Activated CD4-positive, alpha-beta T cell treated with anti-CD3 and anti-CD28 coated beads, Interleukin-2, amount 10 ng/mL, durations not matched to agents 24 days and 14 days (primary cell): ENCODE data around the gene SNAP29. TPM values are rescaled to one million over a fixed set of nuclear protein-coding genes. Genes with fewer than 3 reads are reported as not detected.
"Not testable (repeated sequence)": the region's sequence is repeated elsewhere in the genome, so short reads cannot be mapped to it uniquely, and the experiment has no call there.

Experiments
- DNase-seq: peaks from one replicate; pipeline ENCODE4 v3.0.0; 2022
- H3K27ac Mint-ChIP-seq: one replicate; pipeline ENCODE4 v1.8.0; 2022; ENCODE audit warnings: mild to moderate bottlenecking, mixed read lengths
- H3K27me3 Mint-ChIP-seq: one replicate; pipeline ENCODE4 v1.8.0; 2022; ENCODE audit warnings: mixed read lengths
- H3K36me3 Mint-ChIP-seq: one replicate; pipeline ENCODE4 v1.8.0; 2022; ENCODE audit warnings: low read depth, mild to moderate bottlenecking, mixed read lengths
- H3K4me1 Mint-ChIP-seq: one replicate; pipeline ENCODE4 v1.8.0; 2021; ENCODE audit warnings: mixed read lengths
- H3K4me3 Mint-ChIP-seq: one replicate; pipeline ENCODE4 v1.8.0; 2022; ENCODE audit warnings: mild to moderate bottlenecking, moderate library complexity, mixed read lengths
- H3K9me3 Mint-ChIP-seq: one replicate; pipeline ENCODE4 v1.8.0; 2021; ENCODE audit warnings: mixed read lengths
- intact Hi-C: fragments of 100-400 bp; cut with micrococcal nuclease; formaldehyde crosslinking; loops from one replicate; pipeline ENCODE4 v1.15.1; 2023
- total RNA-seq: library from RNA; stranded (reverse); gene quantifications from 2 replicates; pipeline ENCODE4 v1.2.3, GENCODE V29; 2022

Gene SNAP29
- total RNA-seq, 1 donor from 2014 or later, result 24.3 TPM

GRCh38 chr22:20885557-20886323 lies 26.9 kb downstream of the SNAP29 start:
- H3K27ac Mint-ChIP-seq, result no peak overlapping the region

GRCh38 chr22:20887375-20887774 lies 28.6 kb downstream of the SNAP29 start:
- H3K4me1 Mint-ChIP-seq, result no peaks in the 10 kb centered on the region
- no peaks in the 10 kb centered on the region for H3K9me3 Mint-ChIP-seq
- DNase-seq, result no peak
- H3K27me3 Mint-ChIP-seq, result no peaks in the 10 kb centered on the region
- intact Hi-C loops, result no loop called here
- no peak overlapping the region for H3K4me3 Mint-ChIP-seq
- peaks cover 39% of the 10 kb centered on the region for H3K36me3 Mint-ChIP-seq
- H3K27ac Mint-ChIP-seq, result no peak overlapping the region

More at GRCh38 chr22:20885557-20886323, 26.9 kb downstream of the SNAP29 start:
- intact Hi-C loops, result no loop called here
- Mint-ChIP-seq H3K9me3 (no peaks in the 10 kb centered on the region), H3K4me3 (no peak overlapping the region), H3K36me3 (peaks cover 43% of the 10 kb centered on the region), H3K27me3 (no peaks in the 10 kb centered on the region), H3K4me1 (no peaks in the 10 kb centered on the region)
- DNase-seq, result peak; percentile 79

GRCh38 chr22:20889025-20889704 lies 30.4 kb downstream of the SNAP29 start:
- H3K4me1 Mint-ChIP-seq, result no peaks in the 10 kb centered on the region
- intact Hi-C loops, result no loop called here
- no peaks in the 10 kb centered on the region for H3K27me3 Mint-ChIP-seq
- H3K36me3 Mint-ChIP-seq, result peaks cover 31% of the 10 kb centered on the region
- DNase-seq, result no peak
- H3K27ac Mint-ChIP-seq, result no peak overlapping the region
- H3K4me3 Mint-ChIP-seq, result no peak overlapping the region
- H3K9me3 Mint-ChIP-seq, result no peaks in the 10 kb centered on the region

- H3K36me3 Mint-ChIP-seq, result peaks cover 27% of the 10 kb centered on the region
- no peak for DNase-seq
- H3K4me3 Mint-ChIP-seq, result no peak overlapping the region
- H3K4me1 Mint-ChIP-seq, result no peaks in the 10 kb centered on the region
- H3K27ac Mint-ChIP-seq, result no peak overlapping the region
- H3K9me3 Mint-ChIP-seq, result no peaks in the 10 kb centered on the region
- intact Hi-C loops, result no loop called here
- H3K27me3 Mint-ChIP-seq, result no peaks in the 10 kb centered on the region
Measured at GRCh38 chr22:20889904-20890540, 31.2 kb downstream of the SNAP29 start.

GRCh38 chr22:20890975-20891374 lies 32.2 kb downstream of the SNAP29 start:
- intact Hi-C loops, result no loop called here

GRCh38 chr22:20897737-20898136 lies 38.9 kb downstream of the SNAP29 start:
- H3K4me1 Mint-ChIP-seq, H3K4me3 Mint-ChIP-seq, H3K27ac Mint-ChIP-seq, intact Hi-C loops, H3K9me3 Mint-ChIP-seq, H3K27me3 Mint-ChIP-seq, DNase-seq, H3K36me3 Mint-ChIP-seq: not testable (repeated sequence)

More at GRCh38 chr22:20890975-20891374, 32.2 kb downstream of the SNAP29 start:
- H3K36me3 Mint-ChIP-seq, result peaks cover 24% of the 10 kb centered on the region
- H3K4me3 Mint-ChIP-seq, result no peak overlapping the region
- no peaks in the 10 kb centered on the region for H3K9me3 Mint-ChIP-seq
- H3K27ac Mint-ChIP-seq, result no peak overlapping the region
- H3K27me3 Mint-ChIP-seq, result peaks cover 2% of the 10 kb centered on the region
- H3K4me1 Mint-ChIP-seq, result no peaks in the 10 kb centered on the region
- no peak for DNase-seq

GRCh38 chr22:20899827-20900423 lies 41.1 kb downstream of the SNAP29 start:
- DNase-seq, result no peak
- Mint-ChIP-seq H3K27ac (no peak overlapping the region), H3K9me3 (no peaks in the 10 kb centered on the region), H3K4me1 (no peaks in the 10 kb centered on the region), H3K36me3 (no peaks in the 10 kb centered on the region), H3K27me3 (peaks cover 3% of the 10 kb centered on the region), H3K4me3 (no peak overlapping the region)
- intact Hi-C loops, result no loop called here

DNA sequence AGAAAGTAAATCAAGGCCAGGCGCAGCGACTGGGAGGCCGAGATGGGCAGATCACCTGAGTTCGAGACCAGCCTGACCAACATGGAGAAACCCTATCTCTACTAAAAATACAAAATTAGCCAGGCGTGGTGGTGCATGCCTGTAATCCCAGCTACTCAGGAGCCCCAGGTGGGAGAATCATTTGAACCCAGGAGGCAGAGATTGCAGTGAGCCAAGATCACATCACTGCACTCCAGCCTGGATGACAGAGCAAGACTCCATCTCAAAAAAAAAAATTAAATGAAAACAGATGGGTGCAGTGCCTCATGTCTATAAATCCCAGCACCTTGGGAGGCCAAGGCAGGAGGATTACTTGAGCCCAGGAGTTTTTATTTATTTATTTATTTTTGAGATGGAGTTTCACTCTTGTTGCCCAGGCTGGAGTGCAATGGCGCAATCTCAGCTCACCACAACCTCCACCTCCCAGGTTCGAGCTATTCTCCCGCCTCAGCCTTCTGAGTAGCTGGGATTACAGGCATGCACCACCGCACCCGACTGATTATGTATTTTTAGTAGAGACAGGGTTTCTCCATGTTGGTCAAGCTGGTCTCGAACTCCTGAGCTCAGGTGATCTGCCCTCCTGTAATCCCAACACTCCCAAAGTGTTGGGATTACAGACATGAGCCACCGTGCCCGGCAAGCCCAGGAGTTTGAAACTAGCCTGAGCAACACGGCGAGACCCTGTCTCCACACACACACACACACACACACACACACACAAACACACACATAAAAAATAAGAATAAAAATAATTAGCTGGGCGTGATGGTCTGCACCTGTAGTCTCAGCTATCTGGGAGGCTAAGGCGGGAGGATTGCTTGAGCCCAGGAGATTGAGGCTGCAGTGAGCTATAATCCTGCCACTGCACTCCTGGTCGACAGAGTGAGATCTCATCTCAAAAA lies 42.6 kb downstream of the SNAP29 start:
- H3K27me3 Mint-ChIP-seq, result peaks cover 12% of the 10 kb centered on the region
- DNase-seq, H3K27ac Mint-ChIP-seq, H3K9me3 Mint-ChIP-seq, intact Hi-C loops, H3K4me3 Mint-ChIP-seq, H3K36me3 Mint-ChIP-seq, H3K4me1 Mint-ChIP-seq: not testable (repeated sequence)

DNA sequence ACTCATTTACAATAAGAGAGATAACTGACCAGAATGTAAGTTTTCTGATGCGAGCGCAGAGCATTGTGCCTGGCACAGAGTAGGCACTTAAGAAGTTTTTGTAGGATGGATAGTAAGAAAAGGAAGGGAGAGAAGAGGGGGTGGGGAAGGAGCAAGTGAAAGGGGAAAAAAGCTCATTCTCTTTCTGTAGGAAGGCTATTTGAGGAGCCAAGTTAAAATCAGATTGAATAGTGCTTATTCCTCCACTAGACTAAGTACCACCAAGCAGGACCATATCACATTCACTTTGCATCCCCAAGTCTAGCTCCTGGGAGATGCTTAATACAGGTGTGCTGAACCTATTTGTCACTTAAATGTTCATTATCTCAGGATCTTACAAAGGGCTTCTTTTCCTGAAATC lies 44.3 kb downstream of the SNAP29 start:
- no peaks in the 10 kb centered on the region for H3K4me1 Mint-ChIP-seq
- intact Hi-C loops, result no loop called here
- peaks cover 17% of the 10 kb centered on the region for H3K27me3 Mint-ChIP-seq
- H3K27ac Mint-ChIP-seq, result no peak overlapping the region
- no peak for DNase-seq
- no peaks in the 10 kb centered on the region for H3K36me3 Mint-ChIP-seq
- H3K4me3 Mint-ChIP-seq, result no peak overlapping the region
- H3K9me3 Mint-ChIP-seq, result no peaks in the 10 kb centered on the region

DNA sequence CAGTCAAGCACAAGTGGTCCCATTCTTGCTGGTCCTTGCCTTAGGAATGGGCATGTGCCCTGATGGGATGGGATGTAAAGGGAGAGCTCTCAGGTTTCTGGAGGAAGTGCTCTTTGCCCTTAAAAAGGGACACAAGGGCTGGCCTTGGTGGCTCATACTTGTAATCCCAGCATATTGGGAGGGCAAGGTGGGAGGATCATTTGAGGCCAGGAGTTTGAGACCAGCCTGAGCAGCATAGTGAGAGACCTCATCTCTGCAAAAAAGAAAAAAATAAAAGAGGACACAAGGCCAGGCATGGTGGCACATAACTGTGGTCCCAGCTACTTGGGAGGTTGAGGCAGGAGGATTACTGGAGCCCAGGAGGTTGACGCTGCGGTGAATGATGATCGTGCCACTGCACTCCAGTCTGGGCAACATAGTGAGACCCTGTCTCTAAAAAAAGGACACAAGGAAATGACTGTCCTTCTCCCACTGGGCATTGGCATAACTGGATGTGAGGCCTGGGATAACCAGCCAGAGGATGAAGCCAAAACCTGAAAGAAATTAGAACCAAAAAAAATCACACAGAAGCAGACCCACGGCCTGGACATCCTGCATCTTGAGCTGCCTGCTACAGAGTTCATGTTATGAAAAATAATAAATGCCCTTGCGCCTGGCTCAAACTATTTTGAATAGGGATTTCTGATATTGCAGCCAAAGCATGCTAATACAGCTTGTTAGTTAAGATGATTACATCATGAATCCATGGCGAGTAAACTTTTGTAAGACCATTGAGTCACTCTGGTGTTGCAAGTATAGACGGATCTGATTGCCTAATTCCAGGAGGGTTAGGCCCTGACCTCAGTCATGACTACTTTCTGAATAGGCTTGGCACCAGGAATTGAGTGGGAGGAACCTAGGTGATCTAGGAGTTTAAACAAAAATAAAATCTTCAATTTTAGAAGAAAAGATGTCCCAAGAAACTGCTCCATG lies 45.5 kb downstream of the SNAP29 start:
- Mint-ChIP-seq H3K9me3 (no peaks in the 10 kb centered on the region), H3K4me3 (no peak overlapping the region), H3K4me1 (no peaks in the 10 kb centered on the region), H3K27ac (no peak overlapping the region), H3K27me3 (peaks cover 17% of the 10 kb centered on the region), H3K36me3 (no peaks in the 10 kb centered on the region)
- DNase-seq, result no peak
- intact Hi-C loops, result no loop called here

DNA sequence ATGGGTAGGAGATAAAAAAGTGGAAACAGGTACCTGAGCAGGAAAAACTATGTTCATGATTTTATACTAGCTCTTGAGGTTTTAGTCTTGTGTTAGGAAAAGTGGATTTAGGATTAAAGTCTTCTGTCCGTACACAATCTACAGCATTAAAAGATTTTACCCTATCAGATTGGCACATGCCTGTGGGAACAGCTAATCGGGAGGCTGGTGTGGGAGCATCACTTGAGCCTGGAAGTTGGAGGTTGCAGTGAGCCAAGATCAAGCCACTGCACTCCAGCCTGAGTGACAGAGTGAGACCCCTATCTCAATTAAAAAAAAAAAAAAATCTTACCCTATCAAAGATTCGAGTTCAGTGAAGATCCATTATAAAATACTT lies 46.2 kb downstream of the SNAP29 start:
- Mint-ChIP-seq H3K9me3 (no peaks in the 10 kb centered on the region), H3K36me3 (no peaks in the 10 kb centered on the region), H3K4me1 (peaks cover 2% of the 10 kb centered on the region), H3K4me3 (no peak overlapping the region), H3K27me3 (peaks cover 17% of the 10 kb centered on the region), H3K27ac (no peak overlapping the region)
- intact Hi-C loops, result no loop called here
- DNase-seq, result no peak
